ENCODE data around the gene INTS11. TPM values are rescaled to one million over a fixed set of nuclear protein-coding genes. Genes with fewer than 3 reads are reported as not detected.

Gene INTS11
- total RNA-seq, 3 donors from 2014 or later: 89.9 to 127 (median 95.5) TPM

DNA sequence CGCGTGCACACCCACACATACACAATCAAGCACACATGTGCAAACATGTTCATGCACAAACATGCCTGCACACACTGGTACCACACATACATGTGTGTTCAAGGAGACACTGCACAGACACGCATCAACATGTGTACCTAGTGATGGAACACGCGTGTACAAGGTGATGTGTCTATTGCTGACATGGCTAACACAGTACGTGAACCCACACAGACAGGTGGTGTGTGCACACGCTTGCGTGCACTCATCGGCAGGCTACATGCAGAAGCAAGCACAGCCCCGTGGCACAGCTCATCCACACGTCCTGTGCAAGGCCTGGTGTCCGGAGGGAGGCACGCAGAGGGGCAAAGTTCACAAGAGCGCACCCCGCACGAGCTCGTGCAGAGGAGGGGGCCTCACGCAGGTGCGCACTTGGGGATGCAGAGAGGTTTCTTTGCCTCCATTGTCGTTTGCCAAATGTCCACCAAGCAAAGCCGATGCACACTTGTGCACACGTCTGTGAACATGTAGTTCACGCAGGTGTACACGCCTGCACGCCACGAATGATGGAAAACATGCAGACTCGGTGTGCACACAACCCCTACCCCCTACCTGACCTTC is 17.7 kb downstream of the INTS11 start:
- peaks cover 39% of the 10 kb centered on the region for H3K4me1 ChIP-seq (ENCODE audit: low read depth)
- peak overlapping the region; percentile 45 for H3K4me3 ChIP-seq
- H3K9me3 ChIP-seq: no peaks in the 10 kb centered on the region
- H3K36me3 ChIP-seq (ENCODE audit: low read depth): no peaks in the 10 kb centered on the region
- ATAC-seq: no peak
- TF ChIP-seq, protein P1, sequence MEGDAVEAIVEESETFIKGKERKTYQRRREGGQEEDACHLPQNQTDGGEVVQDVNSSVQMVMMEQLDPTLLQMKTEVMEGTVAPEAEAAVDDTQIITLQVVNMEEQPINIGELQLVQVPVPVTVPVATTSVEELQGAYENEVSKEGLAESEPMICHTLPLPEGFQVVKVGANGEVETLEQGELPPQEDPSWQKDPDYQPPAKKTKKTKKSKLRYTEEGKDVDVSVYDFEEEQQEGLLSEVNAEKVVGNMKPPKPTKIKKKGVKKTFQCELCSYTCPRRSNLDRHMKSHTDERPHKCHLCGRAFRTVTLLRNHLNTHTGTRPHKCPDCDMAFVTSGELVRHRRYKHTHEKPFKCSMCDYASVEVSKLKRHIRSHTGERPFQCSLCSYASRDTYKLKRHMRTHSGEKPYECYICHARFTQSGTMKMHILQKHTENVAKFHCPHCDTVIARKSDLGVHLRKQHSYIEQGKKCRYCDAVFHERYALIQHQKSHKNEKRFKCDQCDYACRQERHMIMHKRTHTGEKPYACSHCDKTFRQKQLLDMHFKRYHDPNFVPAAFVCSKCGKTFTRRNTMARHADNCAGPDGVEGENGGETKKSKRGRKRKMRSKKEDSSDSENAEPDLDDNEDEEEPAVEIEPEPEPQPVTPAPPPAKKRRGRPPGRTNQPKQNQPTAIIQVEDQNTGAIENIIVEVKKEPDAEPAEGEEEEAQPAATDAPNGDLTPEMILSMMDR (IDR thresholded peaks at IDR 0.05): no peak
- intact Hi-C loops (cut with DNase I, micrococcal nuclease): no loop called here
- DNase-seq: no peak

DNA sequence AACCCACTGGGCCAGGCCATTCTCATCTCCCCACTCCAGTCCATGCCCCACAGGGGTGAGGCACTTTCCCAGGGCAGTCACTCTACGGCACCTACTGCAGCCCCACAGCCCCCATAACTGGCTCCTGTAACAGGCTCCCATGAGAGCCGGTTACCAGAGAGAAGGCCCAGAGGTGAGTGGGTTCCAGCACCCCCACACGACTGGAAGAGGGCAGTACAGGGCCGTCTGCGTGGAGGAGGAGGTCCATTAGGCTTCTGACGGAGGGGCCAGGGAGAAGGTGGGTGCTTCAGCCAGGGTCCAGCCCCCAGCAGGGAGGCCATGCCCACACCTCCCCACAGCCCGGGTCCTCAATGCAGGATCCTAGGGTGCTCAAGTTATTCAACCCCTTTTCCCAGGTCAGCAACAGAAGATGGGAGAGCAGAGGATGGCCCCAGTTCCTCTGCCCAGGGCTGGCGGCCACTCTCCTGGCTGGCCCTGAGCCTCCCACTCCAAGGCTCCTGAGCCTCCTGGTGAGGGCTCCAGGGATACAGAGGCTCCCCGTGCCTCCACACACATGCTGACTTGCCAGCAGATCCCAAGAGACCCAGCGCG is 18.3 kb downstream of the INTS11 start:
- H3K4me1 ChIP-seq (ENCODE audit: low read depth): peaks cover 39% of the 10 kb centered on the region
- no peak for DNase-seq

DNA sequence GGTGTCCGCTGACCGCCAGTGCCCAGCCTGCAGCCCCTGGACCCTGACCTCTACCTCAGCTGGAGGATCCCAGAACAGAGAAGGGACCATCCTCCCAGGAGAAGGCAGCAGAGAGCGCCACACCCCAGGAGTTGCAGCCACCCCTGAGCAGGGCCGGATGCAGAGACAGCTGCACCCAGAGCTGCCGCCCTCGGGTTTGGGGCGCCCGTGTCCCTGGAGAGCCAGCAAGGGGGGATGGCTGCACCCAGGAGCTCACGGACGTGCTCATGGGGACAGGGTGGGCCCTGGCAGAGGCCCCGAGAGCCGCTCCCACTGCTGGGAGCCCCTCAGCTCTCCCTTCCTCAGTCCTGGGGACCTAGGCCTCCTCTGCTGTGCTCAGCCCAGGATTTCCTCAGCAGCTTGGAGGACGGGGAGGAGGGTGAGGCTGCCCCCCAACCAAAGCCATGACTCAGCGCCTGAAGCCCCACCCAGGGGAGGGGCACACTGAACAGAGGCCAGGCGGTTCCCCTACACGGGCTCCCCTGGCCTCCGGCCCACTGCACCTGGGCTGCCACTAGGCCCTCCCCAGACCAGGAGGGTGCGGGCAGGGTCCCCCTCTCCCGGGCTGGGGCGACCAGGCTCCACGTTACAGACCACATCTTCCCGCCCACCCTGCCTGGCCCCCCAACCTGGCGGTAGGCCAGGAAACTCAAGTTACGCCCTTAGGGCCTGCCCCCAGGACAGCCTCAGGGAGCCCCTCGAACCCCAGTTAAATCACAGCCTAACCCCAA is 19.0 kb downstream of the INTS11 start:
- no peaks in the 10 kb centered on the region for H3K36me3 ChIP-seq (ENCODE audit: low read depth)
- peak; percentile 85 to 88 (median 87) for DNase-seq
- H3K4me1 ChIP-seq (ENCODE audit: low read depth): peaks cover 39% of the 10 kb centered on the region
- H3K4me3 ChIP-seq: no peak overlapping the region
- TF ChIP-seq, protein P1 (IDR thresholded peaks at IDR 0.05): no peak
- H3K9me3 ChIP-seq: no peaks in the 10 kb centered on the region
- intact Hi-C loops (cut with DNase I, micrococcal nuclease): no loop called here
- peak; percentile 40 for ATAC-seq

More for the DNA sequence above, 18.3 kb downstream of the INTS11 start:
- TF ChIP-seq, protein P1 (IDR thresholded peaks at IDR 0.05): no peak
- Histone ChIP-seq H3K4me3 (no peak overlapping the region), H3K36me3 (ENCODE audit: low read depth) (no peaks in the 10 kb centered on the region), H3K9me3 (no peaks in the 10 kb centered on the region)
- no peak for ATAC-seq
- intact Hi-C loops (cut with DNase I, micrococcal nuclease): no loop called here

DNA sequence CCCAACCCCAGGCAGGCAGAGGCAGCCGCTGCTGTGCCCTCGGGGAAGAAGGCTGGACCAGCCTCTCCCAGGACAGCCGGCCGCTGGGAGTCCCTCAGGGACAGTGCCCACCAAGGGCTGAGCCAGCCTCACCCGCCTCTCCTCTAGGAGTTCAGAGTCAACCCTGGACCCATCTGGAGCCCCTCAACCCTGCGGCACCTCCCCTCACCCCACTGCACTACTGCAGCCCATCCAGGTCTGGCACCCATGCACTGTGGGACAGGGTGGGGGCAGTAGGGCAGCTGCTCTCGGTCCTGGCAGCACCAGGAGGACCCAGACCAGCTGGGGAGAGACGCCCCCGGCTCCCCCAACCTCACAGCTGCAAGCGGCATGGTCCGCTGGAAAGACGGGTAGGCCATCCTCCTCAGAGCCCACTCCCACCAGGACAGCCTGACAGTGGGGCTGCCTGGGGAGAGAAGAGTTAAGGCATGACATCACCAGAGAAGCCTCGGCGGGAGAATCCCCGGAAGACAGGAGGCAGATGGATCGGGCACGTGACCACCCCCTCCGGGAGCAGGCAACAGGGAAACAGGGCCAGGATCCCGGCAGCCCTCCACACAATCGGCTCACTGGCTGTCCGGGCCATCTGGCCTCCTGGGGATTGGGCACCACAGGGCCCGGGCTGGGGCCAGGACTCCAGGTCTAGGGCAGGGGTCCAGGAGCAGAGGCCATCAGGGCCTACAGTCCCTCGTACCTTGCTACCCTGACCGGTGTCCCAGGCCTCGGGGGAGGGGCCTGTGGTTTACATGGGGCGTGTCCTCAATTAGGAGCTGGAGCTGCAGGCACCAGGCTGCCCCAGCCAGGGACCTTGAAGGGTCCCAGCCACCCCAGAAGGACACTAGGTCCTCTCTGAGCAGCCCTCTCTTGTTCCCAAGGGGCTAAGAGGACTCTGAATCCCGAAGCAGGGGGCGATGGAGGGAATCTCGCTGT is 19.8 kb downstream of the INTS11 start:
- peaks cover 35% of the 10 kb centered on the region for H3K4me1 ChIP-seq (ENCODE audit: low read depth)
- peak; percentile 6 for ATAC-seq
- H3K4me3 ChIP-seq: no peak overlapping the region
- no peaks in the 10 kb centered on the region for H3K36me3 ChIP-seq (ENCODE audit: low read depth)
- no peaks in the 10 kb centered on the region for H3K9me3 ChIP-seq
- TF ChIP-seq, protein P1 (IDR thresholded peaks at IDR 0.05): no peak
- intact Hi-C loops (cut with DNase I, micrococcal nuclease): no loop called here
- peak; percentile 78 to 86 (median 78) for DNase-seq

DNA sequence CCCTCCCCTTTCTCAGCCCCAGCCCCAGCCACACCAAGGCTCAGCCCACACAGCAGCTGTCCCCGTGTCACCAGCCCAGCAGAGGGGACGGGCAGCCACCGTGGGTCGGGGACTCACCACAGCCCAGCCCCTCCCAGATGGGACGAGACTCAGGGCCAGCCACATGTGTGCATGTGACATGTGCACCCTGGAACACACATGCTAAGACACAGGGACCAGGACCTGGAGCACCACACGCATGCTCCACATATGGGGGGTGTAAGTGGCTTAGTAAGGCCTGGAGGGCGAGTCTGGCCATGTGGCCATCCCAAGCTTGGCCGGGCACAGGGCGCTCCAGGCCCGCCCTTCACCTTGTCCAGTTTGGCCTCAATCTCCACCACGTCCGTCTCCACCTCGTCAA is 20.7 kb downstream of the INTS11 start:
- Histone ChIP-seq H3K4me3 (no peak overlapping the region), H3K4me1 (ENCODE audit: low read depth) (peaks cover 28% of the 10 kb centered on the region), H3K9me3 (no peaks in the 10 kb centered on the region), H3K36me3 (ENCODE audit: low read depth) (no peaks in the 10 kb centered on the region)
- no peak for DNase-seq
- no peak for ATAC-seq
- intact Hi-C loops (cut with DNase I, micrococcal nuclease): no loop called here
- TF ChIP-seq, protein P1 (IDR thresholded peaks at IDR 0.05): no peak
